ENCODE measurements around the gene CHAF1B. TPM values are rescaled to one million over a fixed set of nuclear protein-coding genes. Genes with fewer than 3 reads are reported as not detected.
"Not testable (repeated sequence)": the region's sequence is repeated elsewhere in the genome, so short reads cannot be mapped to it uniquely, and the experiment has no call there.

The CHAF1B gene
- total and polyA plus RNA-seq, 3 experiments from 2014 or later, result 2.4 to 30.8 (median 30.6) TPM

DNA sequence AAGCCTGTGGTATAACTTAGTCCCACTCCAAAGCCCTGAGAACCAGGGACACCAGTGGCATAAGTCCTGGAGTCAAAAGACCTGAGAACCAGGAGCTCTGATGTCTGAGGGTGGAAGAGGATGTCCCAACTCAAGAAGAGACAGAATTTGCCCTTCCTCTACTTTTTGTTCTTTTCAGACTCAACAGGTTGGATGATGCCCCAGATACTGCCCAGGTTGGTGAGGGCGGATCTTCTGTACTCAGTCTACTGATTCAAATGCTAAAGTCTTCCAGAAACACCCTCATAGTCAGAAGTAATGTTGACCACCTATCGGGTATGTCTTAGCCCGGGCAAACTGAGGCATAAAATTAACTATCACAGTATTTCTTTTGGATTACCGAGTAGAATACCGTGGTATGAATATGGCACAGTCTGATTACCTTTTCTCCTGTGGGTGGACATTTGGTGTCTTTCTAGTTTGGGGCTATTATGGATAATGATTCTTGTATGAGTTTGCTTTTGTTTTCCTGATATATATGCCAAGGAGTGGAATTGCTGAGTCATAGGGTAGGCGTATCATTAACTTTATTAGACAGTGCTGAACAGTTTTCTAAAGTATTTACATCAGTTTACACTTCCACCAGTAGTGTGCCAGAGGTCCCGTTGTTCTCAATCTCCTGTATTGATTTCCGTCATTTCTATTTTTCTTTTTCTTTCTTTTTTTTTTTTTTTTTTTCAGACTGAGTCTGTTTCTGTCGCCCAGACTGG lies 3.2 kb upstream of the CHAF1B start:
- no peaks in the 10 kb centered on the region for H3K27me3 ChIP-seq (ENCODE audit: insufficient read depth, low read length, poor library complexity, severe bottlenecking)
- no peaks in the 10 kb centered on the region for H3K36me3 ChIP-seq (ENCODE audit: insufficient read depth, low read length)
- H3K4me3 Mint-ChIP-seq, result peak overlapping the region in 1 of 7 donors; percentile 81
- peaks cover 4 to 8% (median 5%) of the 10 kb centered on the region in 3 donors for H3K4me1 Mint-ChIP-seq
- H3K9me3 Mint-ChIP-seq, result no peaks in the 10 kb centered on the region
- H3K4me3 ChIP-seq (ENCODE audit: low read length), result no peak overlapping the region
- peaks cover 4 to 16% (median 8%) of the 10 kb centered on the region in 3 donors for H3K36me3 Mint-ChIP-seq
- no peaks in the 10 kb centered on the region for H3K9me3 ChIP-seq (ENCODE audit: low read length)
- no peak overlapping the region for H3K27ac ChIP-seq (ENCODE audit: low read depth, low read length)
- H3K4me1 ChIP-seq (ENCODE audit: insufficient read depth, low read length), result peaks cover 6% of the 10 kb centered on the region
- ChIA-PET POLR2A (no interaction called here), CTCF (no interaction called here)
- no peaks in the 10 kb centered on the region for H3K27me3 Mint-ChIP-seq
- peak overlapping the region in 3 of 8 donors; percentile 14 to 65 (median 54) for H3K27ac Mint-ChIP-seq
- DNase-seq, result no peak

DNA sequence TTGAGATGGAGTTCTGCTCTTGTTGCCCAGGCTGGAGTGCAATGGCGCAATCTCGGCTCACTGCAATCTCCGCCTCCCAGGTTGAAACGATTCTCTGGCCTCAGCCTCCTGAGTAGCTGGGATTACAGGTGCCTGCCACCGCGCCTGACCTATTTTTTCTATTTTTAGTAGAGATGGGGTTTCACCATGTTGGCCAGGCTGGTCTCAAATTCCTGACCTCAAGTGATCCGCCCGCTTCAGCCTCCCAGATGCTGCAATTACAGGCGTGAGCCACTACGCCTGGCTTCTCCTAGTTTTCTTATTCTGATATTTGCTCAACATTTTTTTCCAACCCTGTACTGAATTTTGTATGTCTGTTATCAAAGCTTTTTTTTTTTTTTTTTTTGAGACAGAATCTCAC lies 2.5 kb upstream of the CHAF1B start:
- H3K27me3 ChIP-seq (ENCODE audit: insufficient read depth, low read length, poor library complexity, severe bottlenecking); DNase-seq; H3K4me3 ChIP-seq (ENCODE audit: low read length); H3K36me3 ChIP-seq (ENCODE audit: insufficient read depth, low read length); H3K4me3 Mint-ChIP-seq; H3K27me3 Mint-ChIP-seq; H3K9me3 Mint-ChIP-seq; H3K27ac Mint-ChIP-seq; H3K27ac ChIP-seq (ENCODE audit: low read depth, low read length); H3K9me3 ChIP-seq (ENCODE audit: low read length); H3K4me1 Mint-ChIP-seq; H3K4me1 ChIP-seq (ENCODE audit: insufficient read depth, low read length); CTCF ChIA-PET: not testable (repeated sequence)
- POLR2A ChIA-PET, result interaction anchor here (0.6 to 0.7 kb wide), 2 partner anchors 123 to 1742 kb away, joined by 3 to 8 read pairs; no protein-coding TSS in a partner anchor
- H3K36me3 Mint-ChIP-seq, result peaks cover 0 to 11% (median 4%) of the 10 kb centered on the region in 3 donors

DNA sequence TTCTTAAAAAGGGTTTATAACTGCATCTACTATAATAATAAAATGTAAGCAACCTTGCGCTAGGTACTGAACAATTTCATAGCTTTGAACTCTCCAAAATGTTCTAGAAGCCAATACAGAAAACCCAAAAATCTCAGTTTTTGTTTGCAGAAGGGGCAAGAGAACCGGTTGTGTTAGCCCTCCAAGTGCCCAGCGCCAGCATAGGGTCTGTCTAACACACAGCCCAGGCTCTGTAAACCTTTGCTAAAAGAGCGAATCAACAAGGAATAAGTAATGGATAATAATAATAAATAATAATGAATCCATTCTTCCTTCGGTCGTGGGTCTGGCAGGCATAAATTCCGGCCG lies 333 bp upstream of the CHAF1B start:
- Histone ChIP-seq H3K27ac (ENCODE audit: low read depth, low read length) (peak overlapping the region; percentile 51), H3K36me3 (ENCODE audit: insufficient read depth, low read length) (no peaks in the 10 kb centered on the region), H3K9me3 (ENCODE audit: low read length) (no peaks in the 10 kb centered on the region), H3K4me1 (ENCODE audit: insufficient read depth, low read length) (peaks cover 6% of the 10 kb centered on the region), H3K27me3 (ENCODE audit: insufficient read depth, low read length, poor library complexity, severe bottlenecking) (no peaks in the 10 kb centered on the region), H3K4me3 (ENCODE audit: low read length) (no peak overlapping the region)
- no peak for DNase-seq
- Mint-ChIP-seq H3K27ac (no peak overlapping the region), H3K4me1 (peaks cover 5 to 8% (median 8%) of the 10 kb centered on the region in 3 donors), H3K9me3 (no peaks in the 10 kb centered on the region), H3K27me3 (no peaks in the 10 kb centered on the region), H3K4me3 (peak overlapping the region; percentile 13 to 59 (median 41)), H3K36me3 (peaks cover 0 to 3% (median 1%) of the 10 kb centered on the region in 3 donors)
- POLR2A ChIA-PET, result interaction anchor here (0.6 kb wide), 1 partner anchor 12 kb away, joined by 5 read pairs; no protein-coding TSS in a partner anchor
- CTCF ChIA-PET, result interaction anchor here (1.1 kb wide), 1 partner anchor 65 kb away, joined by 3 read pairs; the partner anchor contains the start of gene MORC3

GRCh38 chr21:36386031-36386642 lies 945 bp downstream of the CHAF1B start:
- Mint-ChIP-seq H3K27me3 (no peaks in the 10 kb centered on the region), H3K27ac (peak overlapping the region in 4 of 8 donors; percentile 26 to 82 (median 32)), H3K9me3 (no peaks in the 10 kb centered on the region), H3K4me3 (peak overlapping the region; percentile 80 to 92 (median 86)), H3K36me3 (peaks cover 0 to 3% (median 1%) of the 10 kb centered on the region in 3 donors), H3K4me1 (peaks cover 5 to 8% (median 8%) of the 10 kb centered on the region in 3 donors)
- H3K27me3 ChIP-seq (ENCODE audit: insufficient read depth, low read length, poor library complexity, severe bottlenecking), result no peaks in the 10 kb centered on the region
- peaks cover 6% of the 10 kb centered on the region for H3K4me1 ChIP-seq (ENCODE audit: insufficient read depth, low read length)
- H3K9me3 ChIP-seq (ENCODE audit: low read length), result no peaks in the 10 kb centered on the region
- POLR2A ChIA-PET, result interaction anchor here (0.6 kb wide), 1 partner anchor 33 kb away, joined by 6 read pairs; no protein-coding TSS in a partner anchor
- peak overlapping the region; percentile 51 for H3K27ac ChIP-seq (ENCODE audit: low read depth, low read length)
- no peaks in the 10 kb centered on the region for H3K36me3 ChIP-seq (ENCODE audit: insufficient read depth, low read length)
- H3K4me3 ChIP-seq (ENCODE audit: low read length), result peak overlapping the region; percentile 59
- no peak for DNase-seq
- CTCF ChIA-PET, result interaction anchor here (1.1 kb wide), 1 partner anchor 66 kb away, joined by 3 read pairs; the partner anchor contains the start of gene MORC3

DNA sequence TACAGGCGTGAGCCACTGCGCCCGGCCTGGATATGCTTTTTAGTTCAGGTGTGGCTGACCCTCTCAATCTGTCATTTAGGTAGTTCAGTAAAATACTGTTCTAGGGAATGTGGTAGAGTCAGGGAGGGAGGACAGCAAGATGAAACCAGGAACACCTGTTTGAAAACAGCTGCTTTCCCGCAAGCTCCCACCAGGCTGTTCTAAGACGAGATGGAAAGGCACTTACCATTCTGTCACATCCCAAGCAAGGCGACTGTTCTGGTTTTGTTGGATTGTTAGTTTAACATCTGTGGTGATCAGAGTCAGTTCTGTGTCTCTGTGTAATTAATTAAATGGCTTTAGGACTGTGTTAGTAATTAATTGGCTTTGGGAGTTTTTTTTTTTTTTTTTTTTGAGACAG lies 2.9 kb downstream of the CHAF1B start:
- POLR2A ChIA-PET, result no interaction called here
- no peak overlapping the region for H3K4me3 ChIP-seq (ENCODE audit: low read length)
- peaks cover 6% of the 10 kb centered on the region for H3K4me1 ChIP-seq (ENCODE audit: insufficient read depth, low read length)
- CTCF ChIA-PET, result no interaction called here
- Mint-ChIP-seq H3K27ac (no peak overlapping the region), H3K4me3 (no peak overlapping the region), H3K9me3 (no peaks in the 10 kb centered on the region), H3K4me1 (peaks cover 5 to 8% (median 8%) of the 10 kb centered on the region in 3 donors), H3K27me3 (no peaks in the 10 kb centered on the region), H3K36me3 (peaks cover 3 to 9% (median 3%) of the 10 kb centered on the region in 3 donors)
- no peaks in the 10 kb centered on the region for H3K36me3 ChIP-seq (ENCODE audit: insufficient read depth, low read length)
- no peaks in the 10 kb centered on the region for H3K9me3 ChIP-seq (ENCODE audit: low read length)
- no peak for DNase-seq
- H3K27me3 ChIP-seq (ENCODE audit: insufficient read depth, low read length, poor library complexity, severe bottlenecking), result no peaks in the 10 kb centered on the region
- H3K27ac ChIP-seq (ENCODE audit: low read depth, low read length), result no peak overlapping the region

- Mint-ChIP-seq H3K4me3 (peak overlapping the region in 2 of 7 donors; percentile 40), H3K9me3 (no peaks in the 10 kb centered on the region), H3K27ac (no peak overlapping the region), H3K4me1 (peaks cover 5 to 8% (median 8%) of the 10 kb centered on the region in 3 donors), H3K27me3 (no peaks in the 10 kb centered on the region), H3K36me3 (peaks cover 3 to 9% (median 3%) of the 10 kb centered on the region in 3 donors)
- ChIA-PET CTCF (no interaction called here), POLR2A (interaction anchor here (0.6 kb wide), 1 partner anchor 223 kb away, joined by 5 read pairs; no protein-coding TSS in a partner anchor)
- no peak for DNase-seq
- no peaks in the 10 kb centered on the region for H3K36me3 ChIP-seq (ENCODE audit: insufficient read depth, low read length)
- no peak overlapping the region for H3K27ac ChIP-seq (ENCODE audit: low read depth, low read length)
- H3K27me3 ChIP-seq (ENCODE audit: insufficient read depth, low read length, poor library complexity, severe bottlenecking), result no peaks in the 10 kb centered on the region
- H3K9me3 ChIP-seq (ENCODE audit: low read length), result no peaks in the 10 kb centered on the region
- peaks cover 6% of the 10 kb centered on the region for H3K4me1 ChIP-seq (ENCODE audit: insufficient read depth, low read length)
- no peak overlapping the region for H3K4me3 ChIP-seq (ENCODE audit: low read length)
Measured at GRCh38 chr21:36388835-36389234, 3.6 kb downstream of the CHAF1B start.

DNA sequence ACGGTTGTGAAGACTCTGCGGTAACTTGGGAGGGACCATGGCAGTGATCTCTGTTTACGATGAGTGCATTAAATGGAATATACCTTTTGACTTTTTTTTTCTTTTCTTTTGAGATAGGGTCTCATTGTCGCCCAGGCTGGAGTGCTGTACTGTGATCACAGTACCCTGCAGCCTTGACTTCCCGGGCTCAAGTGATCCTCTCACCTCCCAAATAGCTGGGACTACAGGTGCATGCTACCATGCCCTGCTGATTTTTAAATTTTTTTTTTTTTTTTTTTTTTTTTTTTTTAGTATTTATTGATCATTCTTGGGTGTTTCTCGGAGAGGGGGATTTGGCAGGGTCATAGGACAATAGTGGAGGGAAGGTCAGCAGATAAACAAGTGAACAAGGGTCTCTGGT lies 6.5 kb downstream of the CHAF1B start:
- H3K9me3 ChIP-seq (ENCODE audit: low read length); H3K36me3 ChIP-seq (ENCODE audit: insufficient read depth, low read length); POLR2A ChIA-PET; H3K27ac ChIP-seq (ENCODE audit: low read depth, low read length); H3K4me1 ChIP-seq (ENCODE audit: insufficient read depth, low read length); H3K27ac Mint-ChIP-seq; H3K4me3 ChIP-seq (ENCODE audit: low read length); H3K27me3 Mint-ChIP-seq; H3K27me3 ChIP-seq (ENCODE audit: insufficient read depth, low read length, poor library complexity, severe bottlenecking); DNase-seq; H3K9me3 Mint-ChIP-seq; CTCF ChIA-PET; H3K4me3 Mint-ChIP-seq; H3K4me1 Mint-ChIP-seq: not testable (repeated sequence)
- H3K36me3 Mint-ChIP-seq, result peaks cover 3 to 18% (median 6%) of the 10 kb centered on the region in 3 donors

Measured in CD8-positive, alpha-beta memory T cell (primary cell).